ENCODE measurements around the gene MIER2.

Gene MIER2

DNA sequence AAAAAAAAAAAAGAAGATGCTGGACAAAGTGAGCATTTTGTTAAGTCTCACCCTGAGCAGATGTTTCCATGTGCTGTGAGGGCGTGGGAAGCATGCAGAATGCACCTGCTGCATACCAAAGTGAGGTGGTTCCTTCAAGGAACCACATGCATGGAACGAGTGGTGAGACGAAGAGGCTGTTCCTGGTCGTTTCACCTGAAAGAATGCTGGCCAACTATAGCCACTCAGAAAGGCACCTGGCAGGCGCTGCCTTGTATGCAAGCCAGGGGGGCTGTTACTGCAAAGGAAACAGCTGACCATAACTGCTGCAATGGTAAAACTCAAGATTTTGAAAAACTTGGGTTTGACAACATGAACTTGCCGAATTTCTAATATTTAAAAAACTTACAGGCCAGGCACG, 14.7 kb downstream of the MIER2 start:
- no peak for DNase-seq (ENCODE audit: low spot score)

DNA sequence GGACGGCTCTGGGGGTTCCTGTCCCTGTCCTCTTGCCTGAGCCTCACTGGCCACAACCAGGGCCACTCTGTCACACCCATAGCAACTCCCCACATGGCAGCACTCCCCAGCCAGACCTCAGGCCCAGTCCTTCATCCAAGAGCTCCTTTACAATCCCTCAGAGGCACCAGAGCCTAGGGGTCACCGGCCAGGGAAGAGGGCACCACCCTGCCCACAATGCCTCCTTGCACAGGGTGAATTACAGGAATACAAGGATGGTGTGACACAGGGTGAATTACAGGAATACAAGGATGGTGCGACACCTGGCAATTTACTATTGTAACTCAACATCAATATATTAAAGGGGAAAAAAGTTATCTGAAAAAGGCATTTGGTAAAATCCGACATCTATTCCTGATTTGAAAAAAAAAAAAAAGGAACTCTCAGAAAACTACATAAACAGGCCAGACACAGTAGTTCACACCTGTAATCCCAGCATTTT, 16.5 kb downstream of the MIER2 start:
- no peak for DNase-seq (ENCODE audit: low spot score)

- no peak for DNase-seq (ENCODE audit: low spot score)
Measured at GRCh38 chr19:327291-328024, 17.1 kb downstream of the MIER2 start.

DNA sequence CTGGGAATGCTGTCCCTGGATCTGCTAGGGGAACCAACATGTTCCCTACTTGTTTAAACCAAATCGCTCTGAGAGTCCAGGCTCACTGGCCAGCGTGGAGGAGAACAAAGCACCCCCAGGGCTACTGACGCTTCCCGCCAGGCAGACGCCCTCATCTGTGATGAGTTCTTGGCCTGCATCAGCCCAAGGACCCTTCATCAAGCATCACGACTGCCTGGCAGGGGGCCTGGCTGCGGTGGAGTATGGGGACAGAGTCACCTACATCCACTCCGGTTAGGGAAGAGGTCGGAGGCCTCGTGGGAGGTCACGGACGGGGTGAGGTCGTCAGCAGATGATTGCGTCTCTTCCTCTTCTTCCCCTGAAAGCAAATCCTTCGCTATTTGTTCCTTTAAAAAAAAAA, 17.7 kb downstream of the MIER2 start:
- DNase-seq (ENCODE audit: low spot score) = no peak

GRCh38 chr19:325937-326565, 18.5 kb downstream of the MIER2 start:
- DNase-seq (ENCODE audit: low spot score) = no peak

DNA sequence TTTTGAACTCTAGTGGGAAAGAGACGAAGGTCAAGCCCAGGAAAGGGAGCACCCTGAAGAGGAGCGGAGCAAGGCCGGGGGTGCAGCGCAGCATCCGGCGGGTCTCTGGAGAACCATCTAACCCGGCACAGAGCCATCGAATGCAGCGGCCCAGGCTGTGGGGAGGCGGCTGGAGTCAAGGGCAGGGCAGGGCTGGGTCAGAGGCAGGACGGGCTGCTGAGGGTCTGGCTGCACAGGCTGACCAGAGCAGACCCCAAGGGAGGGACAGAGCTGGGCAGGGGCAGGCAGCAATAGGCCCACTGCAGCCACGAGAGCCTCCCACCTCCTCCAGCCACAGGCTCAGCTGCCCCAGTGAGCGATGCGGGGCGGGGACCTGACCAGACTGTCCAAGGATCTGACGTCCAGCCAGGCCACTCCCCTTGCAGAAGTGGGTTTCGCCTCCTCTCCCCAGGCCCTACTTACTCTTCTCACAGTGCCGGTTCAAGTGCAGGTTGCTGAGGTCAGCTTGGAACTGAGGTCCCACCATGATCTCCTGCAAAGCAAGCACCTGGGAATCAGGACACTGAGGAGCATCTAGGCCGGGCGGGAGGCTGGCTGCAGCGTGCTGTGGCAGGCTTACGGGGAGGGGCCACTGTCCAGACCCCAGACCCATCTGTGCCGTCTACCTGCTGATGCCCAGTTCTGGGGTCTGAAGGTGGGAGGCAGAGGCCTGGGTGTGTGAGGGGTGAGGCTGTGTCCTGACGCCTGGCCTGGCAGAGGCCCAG, 19.2 kb downstream of the MIER2 start:
- no peak for DNase-seq (ENCODE audit: low spot score)

DNA sequence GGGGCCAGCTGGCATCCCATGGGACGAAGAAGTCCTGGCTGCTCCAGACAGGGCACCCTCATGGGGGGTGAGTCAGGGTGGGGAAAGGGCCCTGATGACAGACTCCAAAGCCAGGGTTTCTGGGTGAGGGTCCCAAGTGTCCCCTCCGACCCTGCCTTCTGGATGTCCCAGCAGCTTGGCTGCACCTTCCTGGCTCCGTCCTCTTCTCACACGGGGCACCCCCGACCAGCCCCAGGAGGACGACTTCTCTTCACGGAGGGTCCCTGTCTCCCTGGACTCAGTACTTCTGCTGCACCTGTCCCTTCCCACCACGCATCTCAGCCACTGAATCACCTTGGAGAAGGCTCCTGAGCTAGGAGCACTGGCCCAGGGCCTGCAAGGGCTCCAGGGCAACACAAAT, 19.9 kb downstream of the MIER2 start:
- DNase-seq (ENCODE audit: low spot score) = no peak

DNA sequence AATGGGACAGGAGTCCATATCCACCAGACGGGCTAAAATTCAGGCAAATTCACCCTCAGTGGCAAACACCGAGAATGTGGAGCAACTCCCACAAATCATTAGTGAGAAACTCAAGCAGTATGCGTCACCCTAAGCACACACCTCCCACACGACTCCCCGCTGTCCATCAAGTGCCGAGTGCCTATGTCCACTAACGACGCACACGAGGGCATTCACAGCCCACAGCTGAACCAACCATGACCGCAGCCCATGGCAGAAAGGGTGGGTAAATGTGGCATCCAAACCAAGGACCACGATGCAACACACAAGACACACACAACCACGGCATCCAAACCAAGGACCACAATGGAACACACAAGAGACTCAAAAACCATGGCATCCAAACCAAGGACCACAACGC, 22.0 kb downstream of the MIER2 start:
- DNase-seq (ENCODE audit: low spot score) = no peak

GRCh38 chr19:318509-318774, 26.2 kb downstream of the MIER2 start:
- DNase-seq (ENCODE audit: low spot score) = no peak

- DNase-seq (ENCODE audit: low spot score) = no peak
Measured at GRCh38 chr19:317710-318508, 26.7 kb downstream of the MIER2 start.

DNA sequence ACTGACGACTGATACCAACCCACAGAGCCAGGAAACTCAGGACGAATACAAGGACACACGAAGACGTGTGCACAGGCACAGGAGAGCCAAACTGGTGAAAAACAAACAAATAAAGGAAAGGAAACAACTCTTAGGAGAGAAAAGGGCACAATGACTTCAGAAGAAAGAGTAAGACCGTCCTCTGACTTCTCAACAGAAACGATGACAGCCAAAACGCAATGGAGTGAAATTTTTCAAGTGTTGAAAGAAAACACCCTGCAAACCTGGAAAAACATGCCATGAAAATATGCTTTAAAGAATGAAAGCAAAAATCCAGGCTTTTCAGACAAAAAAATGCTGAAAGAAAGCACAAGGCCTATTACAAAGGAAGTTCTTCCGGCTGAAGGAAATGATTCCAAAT, 28.8 kb downstream of the MIER2 start:
- no peak for DNase-seq (ENCODE audit: low spot score)

DNA sequence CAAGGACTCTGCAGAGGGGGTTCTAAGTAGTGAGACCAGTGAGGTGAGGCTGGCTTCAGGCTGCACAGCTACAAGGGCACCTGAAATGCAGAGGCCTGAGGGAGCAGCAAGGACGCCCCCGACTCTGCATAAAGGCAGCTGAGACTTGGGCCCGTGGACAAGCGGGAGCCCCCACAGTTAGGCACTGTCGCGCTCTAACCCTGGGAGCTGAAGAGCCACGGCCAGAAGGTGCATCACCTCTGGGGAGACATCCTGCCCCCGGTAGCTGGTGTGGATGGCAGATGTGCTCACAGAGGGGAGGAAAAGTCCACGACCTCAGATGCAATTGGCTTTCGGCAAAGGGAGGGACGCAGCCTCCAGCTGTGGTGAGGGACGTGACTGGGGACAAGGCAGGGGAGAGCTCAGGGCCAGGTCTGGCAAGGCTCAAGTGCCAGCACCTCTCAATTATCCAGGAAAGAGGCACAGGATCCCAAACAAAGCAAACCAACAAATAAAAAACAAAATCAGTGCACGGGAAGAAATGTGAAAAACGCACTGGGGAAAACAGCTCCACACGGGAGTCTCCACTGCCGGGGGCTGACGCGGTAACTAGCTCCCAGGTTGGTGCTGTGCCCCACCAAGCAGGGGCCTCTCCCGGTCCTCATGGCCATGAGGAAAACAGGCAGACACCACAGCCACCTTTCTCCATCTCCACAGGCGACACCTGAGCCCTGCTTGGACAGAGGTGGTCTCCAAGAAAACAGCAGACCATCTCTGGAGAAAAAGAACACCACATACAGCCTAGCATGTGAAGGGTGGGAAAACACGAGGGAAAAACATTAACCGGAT, 30.4 kb downstream of the MIER2 start:
- DNase-seq (ENCODE audit: low spot score) = no peak

GRCh38 chr19:313169-313987, 31.2 kb downstream of the MIER2 start:
- DNase-seq (ENCODE audit: low spot score) = no peak

DNA sequence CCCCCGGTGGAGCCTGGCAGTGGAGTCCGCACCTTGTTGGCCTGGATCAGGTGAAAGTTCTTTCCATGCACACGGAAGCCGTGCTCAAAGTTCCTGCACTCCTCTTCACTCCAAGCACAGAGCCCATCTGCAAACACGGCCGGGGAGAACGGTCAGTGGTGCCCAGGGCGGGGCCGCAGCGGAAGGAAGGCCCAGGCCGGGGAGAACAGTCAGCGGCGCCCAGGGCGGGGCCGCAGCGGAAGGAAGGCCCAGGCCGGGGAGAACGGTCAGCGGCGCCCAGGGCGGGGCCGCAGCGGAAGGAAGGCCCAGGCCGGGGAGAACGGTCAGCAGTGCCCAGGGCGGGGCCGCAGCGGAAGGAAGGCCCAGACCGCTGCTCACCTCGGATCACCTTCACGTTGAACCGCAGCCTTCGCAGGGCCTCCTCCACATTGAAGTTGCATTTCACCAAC, 32.8 kb downstream of the MIER2 start:
- no peak for DNase-seq (ENCODE audit: low spot score)

DNA sequence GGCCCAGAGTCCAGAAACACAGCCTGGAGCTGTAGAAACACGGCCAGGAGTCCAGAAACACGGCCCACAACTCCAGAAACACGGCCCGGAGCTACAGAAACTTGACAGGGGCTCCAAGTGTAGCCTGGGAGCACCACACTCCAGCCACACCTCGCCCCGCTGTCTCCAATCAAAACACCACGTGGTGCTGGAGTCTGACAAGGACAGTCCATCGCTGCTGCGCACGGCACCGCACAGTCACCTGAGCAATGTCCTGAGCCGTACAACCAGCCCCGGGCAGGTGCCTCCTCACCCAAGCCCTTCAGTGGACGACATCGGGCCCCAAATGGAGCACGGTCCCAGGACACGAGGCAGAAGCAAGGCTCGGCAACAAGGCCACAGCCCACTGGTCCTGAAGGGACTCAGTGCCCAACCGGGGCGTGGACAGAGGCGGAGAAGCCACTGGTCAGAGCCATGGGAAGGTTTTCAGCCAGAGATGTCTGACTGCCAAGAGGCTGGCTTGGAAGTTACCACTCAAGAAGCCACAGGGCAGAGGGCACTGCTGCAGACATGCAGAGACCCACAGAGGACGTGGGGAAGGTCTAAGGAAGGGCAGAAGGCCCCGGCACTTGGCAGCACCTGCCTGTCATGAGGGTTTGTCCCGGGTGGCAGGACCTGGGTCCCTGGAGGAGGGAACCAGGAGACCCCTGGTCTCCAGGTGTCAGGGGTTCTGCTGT, 33.7 kb downstream of the MIER2 start:
- DNase-seq (ENCODE audit: low spot score) = no peak

- DNase-seq (ENCODE audit: low spot score) = no peak
Measured at GRCh38 chr19:310141-310651, 34.4 kb downstream of the MIER2 start.

GRCh38 chr19:309206-309565, 35.4 kb downstream of the MIER2 start:
- DNase-seq (ENCODE audit: low spot score) = no peak

DNA sequence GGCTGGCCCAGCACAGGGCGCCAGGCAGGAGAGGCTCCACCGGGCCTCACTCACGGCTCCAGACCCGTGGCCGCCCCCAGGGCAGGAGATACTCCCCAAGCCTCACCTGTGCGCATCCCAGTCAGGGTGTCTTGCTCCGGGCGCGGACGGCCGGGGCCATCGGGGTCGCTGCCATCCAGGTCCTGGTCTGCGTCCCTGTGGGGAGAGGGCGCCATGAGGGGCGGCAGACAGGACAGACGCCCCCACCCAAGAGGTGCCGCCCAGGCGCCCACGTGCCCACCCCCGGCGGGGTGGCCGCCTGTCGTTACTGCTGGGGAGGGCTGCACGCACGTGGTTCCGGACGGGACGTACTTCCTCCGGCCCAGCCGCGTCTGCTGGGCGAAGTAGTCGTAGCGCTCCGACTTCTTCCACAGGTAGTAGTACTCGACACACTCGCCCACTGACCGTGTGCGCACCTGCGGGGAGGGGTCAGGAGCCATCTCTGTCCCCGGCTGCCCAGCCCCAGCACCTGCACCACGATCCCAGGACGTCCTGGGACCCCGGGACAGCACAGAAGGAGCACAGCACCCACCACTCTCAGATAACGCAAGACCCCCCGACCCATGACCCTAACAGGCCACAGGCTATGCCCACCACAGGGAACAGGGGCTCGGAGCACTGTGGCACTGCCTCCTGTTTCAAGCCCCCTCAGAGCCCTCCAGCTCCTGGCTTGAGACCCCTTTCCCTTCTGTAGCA, 36.0 kb downstream of the MIER2 start:
- DNase-seq (ENCODE audit: low spot score) = no peak

DNA sequence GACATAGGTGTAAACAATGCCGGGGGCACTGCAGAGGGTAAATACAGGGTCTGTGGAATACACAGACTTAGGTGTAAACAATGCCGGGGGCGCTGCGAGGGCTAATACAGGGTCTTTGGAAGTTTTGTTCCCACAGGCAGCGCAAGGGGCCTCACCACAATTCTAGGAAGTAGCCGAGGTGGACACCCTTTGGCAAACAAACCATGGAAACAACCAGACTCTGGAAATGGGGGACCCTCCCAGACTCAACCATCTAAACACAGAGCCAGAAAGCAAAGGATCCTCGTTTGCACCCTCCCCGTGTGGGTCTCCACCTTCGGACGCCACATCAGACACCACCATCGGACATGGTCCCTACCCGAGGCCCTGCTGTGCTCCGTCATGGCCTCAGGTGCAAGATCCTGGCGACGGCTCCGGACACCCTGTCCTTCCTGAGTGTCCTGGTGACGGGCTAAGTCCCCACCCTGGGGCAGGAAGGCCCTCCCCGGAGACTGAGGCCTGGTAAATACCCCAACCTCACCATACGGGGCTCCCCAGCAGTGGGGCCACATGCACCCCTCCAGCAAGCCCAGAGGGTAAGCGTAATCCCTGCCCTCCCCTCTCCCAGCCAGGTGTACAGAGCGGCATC, 36.7 kb downstream of the MIER2 start:
- no peak for DNase-seq (ENCODE audit: low spot score)
